ENCODE measurements around the gene PDZD2.
"Not testable (repeated sequence)": the region's sequence is repeated elsewhere in the genome, so short reads cannot be mapped to it uniquely, and the experiment has no call there.

The PDZD2 gene

GRCh38 chr5:31639481-31640411 lies 815 bp downstream of the PDZD2 start:
- DNase-seq, result no peak

GRCh38 chr5:31640573-31640972 lies 1.6 kb downstream of the PDZD2 start:
- DNase-seq, result no peak

- DNase-seq, result no peak
Measured at GRCh38 chr5:31641059-31641458, 2.1 kb downstream of the PDZD2 start.

- DNase-seq, result no peak
Measured at GRCh38 chr5:31641575-31641974, 2.6 kb downstream of the PDZD2 start.

GRCh38 chr5:31645420-31646081 lies 6.6 kb downstream of the PDZD2 start:
- DNase-seq, result no peak

- no peak for DNase-seq
Measured at GRCh38 chr5:31648326-31648725, 9.4 kb downstream of the PDZD2 start.

- DNase-seq, result no peak
Measured at GRCh38 chr5:31651241-31651640, 12.3 kb downstream of the PDZD2 start.

- no peak for DNase-seq
Measured at GRCh38 chr5:31655491-31655890, 16.6 kb downstream of the PDZD2 start.

GRCh38 chr5:31656806-31657205 lies 17.9 kb downstream of the PDZD2 start:
- DNase-seq, result no peak

- DNase-seq, result no peak
Measured at GRCh38 chr5:31657315-31657979, 18.5 kb downstream of the PDZD2 start.

- no peak for DNase-seq
Measured at GRCh38 chr5:31661257-31661656, 22.3 kb downstream of the PDZD2 start.

- no peak for DNase-seq
Measured at GRCh38 chr5:31663519-31663918, 24.6 kb downstream of the PDZD2 start.

GRCh38 chr5:31664566-31664965 lies 25.6 kb downstream of the PDZD2 start:
- no peak for DNase-seq

- no peak for DNase-seq
Measured at GRCh38 chr5:31671339-31671741, 32.4 kb downstream of the PDZD2 start.

- DNase-seq, result no peak
Measured at GRCh38 chr5:31674371-31674951, 35.5 kb downstream of the PDZD2 start.

GRCh38 chr5:31675472-31675871 lies 36.5 kb downstream of the PDZD2 start:
- no peak for DNase-seq

- DNase-seq, result no peak
Measured at GRCh38 chr5:31678180-31678579, 39.2 kb downstream of the PDZD2 start.

GRCh38 chr5:31680528-31680927 lies 41.6 kb downstream of the PDZD2 start:
- DNase-seq, result no peak

GRCh38 chr5:31682025-31682424 lies 43.1 kb downstream of the PDZD2 start:
- no peak for DNase-seq

GRCh38 chr5:31682851-31683250 lies 43.9 kb downstream of the PDZD2 start:
- no peak for DNase-seq

GRCh38 chr5:31688515-31689092 lies 49.7 kb downstream of the PDZD2 start:
- DNase-seq, result no peak

GRCh38 chr5:31691408-31691807 lies 52.5 kb downstream of the PDZD2 start:
- DNase-seq, result not testable (repeated sequence)
